NCI-H510A treated with DMSO at 0.1 percent for 48 hours (cell line): Measurements from ENCODE around the gene TAF8.
"Not testable (repeated sequence)": the region's sequence is repeated elsewhere in the genome, so short reads cannot be mapped to it uniquely, and the experiment has no call there.

Experiments
- DNase-seq: peaks from one replicate; lab custom pipeline; 2025; lab: John Stamatoyannopoulos, UW

The TAF8 gene

DNA sequence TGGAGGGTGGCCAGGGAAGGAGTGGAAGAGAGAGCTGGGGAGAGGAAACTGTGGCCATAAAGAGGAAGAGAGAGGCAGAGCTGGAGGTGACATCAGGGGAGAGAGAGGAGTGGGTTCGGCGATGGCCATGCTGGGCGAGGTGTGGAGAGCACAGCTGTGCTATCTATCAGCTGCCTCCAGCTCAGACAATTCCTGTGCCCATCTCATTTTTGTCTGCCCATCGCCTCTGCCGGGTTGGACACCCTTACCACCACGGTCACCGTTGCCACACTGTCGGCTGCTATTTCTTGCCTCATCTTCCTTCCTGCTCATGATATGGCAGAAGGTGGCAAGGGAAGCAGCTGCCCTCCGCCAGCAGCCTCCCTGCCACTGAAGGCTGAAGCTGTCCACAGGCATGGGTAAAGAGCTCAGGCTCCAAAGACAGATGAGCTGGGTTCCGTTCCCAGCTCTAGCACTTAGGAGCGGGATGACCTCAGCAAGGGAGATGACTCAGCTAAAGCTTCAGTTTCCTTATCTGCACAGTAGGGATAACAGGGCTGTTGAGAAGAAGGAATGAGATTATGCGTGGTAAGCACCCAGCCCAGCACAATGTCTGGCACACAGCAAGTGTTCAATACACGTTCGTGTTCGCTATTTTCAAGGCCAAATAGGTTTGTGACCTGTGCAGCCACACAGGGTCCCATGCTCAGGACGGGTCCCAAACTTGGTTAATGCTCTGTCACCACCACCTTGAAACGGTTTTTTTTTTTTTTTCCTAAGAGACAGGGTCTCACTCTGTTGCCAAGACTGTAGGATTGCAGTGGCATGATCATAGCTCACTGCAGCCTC, 21.9 kb upstream of the TAF8 start:
- no peak for DNase-seq

DNA sequence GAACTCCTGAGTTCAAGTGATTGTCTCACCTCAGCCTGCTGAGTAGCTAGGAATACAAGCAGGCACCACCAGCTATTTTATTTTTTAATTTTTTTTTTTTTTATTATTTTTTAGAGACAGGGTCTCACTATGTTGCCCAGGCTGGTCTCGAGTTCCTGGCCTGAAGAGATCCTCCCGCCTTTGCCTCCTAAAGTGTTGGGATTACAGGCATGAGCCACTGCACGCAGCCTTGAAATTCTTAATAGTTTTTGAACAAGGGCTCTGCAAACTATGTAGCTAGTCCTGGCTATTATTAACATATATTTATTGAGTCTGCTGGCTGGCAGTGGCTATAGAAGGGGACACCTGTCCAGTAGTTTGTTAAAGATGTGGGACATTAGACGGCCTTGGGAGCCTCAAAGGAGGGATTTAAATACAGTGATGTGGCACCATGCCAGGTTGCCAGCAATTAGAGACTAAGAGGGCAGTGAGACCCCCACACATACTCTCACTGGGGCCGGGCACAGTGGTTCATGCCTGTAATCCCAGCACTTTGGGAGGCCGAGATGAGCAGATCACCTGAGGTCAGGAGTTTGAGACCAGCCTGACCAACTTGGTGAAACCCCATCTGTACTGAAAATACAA, 21.1 kb upstream of the TAF8 start:
- no peak for DNase-seq

DNA sequence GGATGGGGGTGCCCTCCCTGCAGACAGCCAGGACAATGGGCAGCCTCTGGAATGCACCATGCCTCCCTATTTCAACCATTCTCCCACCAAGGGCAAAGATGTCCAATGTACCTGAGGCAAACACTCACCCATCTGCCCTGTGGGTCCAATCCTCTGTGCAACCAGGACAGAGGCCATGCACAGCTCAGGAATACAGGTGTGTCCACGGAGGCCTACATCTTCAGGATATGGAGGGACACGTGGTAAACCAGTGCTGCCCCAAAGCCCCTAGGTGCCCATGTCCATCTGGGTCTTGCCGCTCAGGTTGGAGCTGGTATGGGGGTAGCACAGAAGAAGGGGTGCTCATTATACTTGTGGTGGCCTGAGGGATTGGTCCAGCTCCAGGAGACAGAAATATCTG, 20.4 kb upstream of the TAF8 start:
- DNase-seq, result no peak

DNA sequence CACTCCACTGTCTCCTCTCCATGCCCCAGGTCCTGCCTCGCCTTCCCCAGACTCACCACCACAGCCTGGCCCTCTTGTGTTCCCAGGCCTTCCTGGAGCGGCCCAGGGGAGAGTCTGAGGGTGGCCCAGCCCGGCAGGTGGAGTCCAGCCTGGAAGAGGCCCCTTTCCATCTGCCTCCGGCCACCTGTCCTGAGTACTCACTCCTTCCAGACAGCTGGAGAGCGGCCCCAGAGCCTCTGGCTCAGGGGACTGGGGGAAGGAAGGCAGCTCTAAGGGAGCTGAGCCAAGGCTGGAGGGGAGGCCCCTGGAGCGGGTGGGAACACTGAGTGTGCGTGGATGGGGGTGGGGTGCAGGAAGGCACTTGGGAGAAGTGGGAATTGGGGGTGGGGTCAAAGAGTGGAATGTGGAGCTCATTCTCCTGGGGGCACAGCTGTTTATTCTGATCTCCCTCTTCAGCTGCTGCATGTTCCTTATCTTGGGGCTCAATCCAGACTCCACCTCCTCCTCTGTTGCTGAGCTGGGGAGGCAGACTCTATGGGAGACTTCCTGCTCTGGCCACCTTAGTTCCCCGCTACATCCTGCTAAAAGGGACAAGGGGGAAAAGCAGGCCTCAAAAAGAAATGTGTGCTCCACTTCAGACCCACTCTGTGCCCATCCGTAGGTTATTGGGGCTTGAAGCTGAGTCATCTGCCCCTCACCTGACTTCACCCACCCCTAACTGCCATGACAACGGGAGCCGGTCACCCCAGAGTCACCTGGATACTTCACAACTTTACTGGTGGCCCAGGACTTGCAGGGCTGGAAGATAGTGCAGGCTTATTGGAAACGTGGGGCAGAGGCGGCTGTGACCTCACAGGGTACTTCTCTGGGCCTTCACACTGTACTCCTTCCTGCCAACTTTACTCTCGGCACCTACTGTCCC, 19.5 kb upstream of the TAF8 start:
- DNase-seq, result no peak

DNA sequence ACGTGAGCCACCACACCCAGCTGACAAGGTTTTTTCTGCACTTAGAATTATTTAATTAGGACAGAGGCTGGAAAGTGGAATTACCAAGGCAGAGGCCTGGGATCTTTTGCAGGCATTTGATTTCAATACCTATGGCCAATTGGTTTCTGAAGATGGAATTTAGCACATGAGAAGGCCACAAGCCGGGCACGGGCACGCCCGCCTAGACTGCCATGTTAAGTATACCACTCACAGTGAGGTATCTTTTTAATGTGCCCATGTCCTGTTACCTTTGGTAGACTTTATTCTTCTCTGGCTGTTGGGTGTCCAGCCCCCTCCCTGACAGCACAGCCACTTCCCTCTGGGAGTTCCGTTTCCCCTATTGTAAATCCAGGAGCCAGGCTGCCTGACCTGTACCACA, 18.0 kb upstream of the TAF8 start:
- no peak for DNase-seq

DNA sequence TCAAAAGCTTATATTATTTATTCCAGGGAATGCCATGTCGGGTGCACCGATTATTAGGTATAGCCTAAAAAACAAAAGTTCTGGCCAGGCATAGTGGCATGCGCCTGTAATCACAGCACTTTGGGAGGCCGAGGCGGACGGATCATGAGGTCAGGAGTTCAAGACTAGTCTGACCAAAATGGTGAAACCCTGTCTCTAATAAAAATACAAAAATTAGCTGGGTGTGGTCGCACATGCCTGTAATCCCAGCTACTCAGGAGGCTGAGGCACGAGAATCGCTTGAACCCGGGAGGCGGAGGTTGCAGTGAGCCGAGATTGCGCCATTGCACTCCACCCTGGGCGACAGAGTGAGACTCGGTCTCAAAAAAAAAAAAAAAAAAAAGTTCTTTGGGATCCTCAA, 12.7 kb upstream of the TAF8 start:
- not testable (repeated sequence) for DNase-seq

DNA sequence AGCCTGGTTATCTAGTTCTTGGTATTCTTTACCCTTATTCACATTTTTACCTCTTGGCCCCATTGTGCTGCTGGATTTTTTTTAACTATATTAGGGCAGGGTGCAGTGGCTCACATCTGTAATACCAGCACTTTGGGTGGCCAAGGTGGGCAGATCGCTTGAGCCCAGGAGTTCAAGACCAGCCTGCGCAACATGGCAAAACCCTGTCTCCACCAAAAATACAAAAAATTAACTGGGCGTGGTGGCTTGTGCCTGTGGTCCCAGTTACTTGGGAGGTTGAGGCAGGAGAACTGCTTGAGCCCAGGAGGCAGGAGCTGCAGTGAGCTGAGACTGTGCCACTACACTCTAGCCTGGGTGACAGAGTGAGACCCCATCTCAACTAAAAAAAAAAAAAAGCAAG, 12.2 kb upstream of the TAF8 start:
- no peak for DNase-seq

DNA sequence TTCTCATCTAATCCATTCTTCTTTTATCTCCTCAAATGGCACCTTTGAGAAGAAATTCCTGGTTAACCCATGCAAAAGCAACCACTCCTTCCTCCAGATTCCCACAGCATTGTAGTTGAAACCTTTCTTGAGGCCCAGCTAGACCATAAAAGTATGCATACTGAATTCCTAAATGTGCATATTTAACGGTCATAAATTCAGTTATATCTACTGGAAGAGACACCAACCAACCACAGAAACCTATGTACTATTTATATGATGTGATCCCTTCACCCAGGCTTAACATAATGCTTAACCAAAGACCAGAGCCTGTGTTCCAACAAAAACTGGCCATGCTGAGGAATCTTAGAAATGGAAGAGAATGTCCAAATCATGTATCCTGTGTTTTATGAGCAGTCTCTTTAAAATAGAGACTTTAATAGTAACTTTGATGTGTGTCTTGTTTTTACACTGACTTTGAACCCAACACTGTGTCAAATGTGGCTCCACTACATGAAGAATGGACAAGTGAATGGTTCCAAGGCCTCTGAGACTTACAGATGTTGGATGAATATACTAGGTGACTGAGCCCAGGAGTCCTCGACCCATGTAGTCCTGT, 11.4 kb upstream of the TAF8 start:
- no peak for DNase-seq

DNA sequence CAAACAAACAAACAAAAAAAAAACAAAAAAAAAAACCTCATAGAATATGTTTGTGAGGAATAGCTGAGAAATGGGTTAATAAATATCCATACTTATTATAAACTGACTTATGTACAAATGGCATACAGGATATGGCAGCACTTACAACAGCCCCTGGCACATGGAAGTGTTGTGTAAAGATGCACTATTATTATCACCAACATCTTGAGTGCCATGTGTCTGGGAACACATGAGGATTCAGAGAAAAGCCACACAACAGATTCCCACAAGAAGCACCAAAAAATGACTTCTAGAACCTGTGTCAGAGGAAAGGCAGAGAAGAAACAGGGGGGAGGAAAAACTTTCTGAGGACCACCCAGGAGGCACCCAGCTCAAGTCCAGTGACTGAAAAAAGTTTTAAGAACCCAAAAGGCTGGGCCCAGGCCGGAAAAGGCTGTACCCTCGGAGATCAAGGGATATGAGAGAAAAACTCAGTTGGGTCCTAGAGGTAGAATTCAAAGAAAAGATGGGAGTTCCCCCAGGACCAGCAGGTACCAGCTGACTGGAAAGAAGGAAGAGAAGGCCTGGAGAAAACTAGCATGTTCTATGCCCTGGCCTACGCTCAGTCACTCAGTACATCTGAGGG, 9.4 kb upstream of the TAF8 start:
- DNase-seq, result no peak

DNA sequence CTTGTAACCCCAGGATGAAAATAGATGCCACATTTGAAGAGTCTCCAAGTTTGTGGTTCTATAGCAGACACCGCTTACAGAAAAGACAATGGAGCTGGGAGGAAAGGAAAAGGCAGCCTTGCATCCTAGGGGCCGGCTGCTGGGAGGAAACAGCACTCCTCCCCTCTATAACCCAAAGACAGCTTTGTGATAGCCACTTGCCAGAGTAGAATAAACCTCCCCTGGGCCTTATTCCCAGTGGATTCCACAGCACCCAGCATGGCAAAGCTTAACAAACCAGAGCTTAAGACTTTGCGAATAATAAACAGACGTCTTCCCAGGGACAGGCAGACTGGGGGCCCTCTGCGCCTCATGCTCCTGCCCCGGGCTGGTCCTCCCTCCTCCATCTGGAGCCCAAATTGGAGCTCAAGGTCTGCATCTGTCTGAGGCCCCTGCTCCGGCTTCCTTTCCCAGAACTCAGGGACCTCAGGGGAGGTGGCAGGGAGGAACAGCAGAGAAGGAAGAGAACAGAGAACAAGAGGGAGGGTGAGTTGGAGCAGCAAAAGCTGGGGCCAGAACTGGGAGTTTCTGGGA, 8.8 kb upstream of the TAF8 start:
- DNase-seq, result no peak

DNA sequence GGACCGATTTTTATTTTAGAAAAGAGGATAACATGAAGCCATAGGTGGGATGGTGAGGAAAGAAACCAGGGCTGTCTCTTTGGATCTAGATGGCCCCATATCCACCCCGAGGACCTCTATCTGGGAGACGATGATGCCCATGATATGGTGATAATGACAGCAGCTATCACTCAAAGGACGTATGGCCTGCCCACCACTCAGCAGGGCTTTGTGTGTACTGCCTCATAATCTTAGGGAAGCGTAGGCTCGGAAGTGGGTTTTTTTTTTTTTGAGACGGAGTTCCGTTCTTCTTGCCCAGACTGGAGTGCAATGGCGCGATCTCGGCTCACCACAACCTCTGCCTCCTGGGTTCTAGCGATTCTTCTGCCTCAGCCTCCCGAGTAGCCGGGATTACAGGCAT, 8.2 kb upstream of the TAF8 start:
- DNase-seq, result no peak

DNA sequence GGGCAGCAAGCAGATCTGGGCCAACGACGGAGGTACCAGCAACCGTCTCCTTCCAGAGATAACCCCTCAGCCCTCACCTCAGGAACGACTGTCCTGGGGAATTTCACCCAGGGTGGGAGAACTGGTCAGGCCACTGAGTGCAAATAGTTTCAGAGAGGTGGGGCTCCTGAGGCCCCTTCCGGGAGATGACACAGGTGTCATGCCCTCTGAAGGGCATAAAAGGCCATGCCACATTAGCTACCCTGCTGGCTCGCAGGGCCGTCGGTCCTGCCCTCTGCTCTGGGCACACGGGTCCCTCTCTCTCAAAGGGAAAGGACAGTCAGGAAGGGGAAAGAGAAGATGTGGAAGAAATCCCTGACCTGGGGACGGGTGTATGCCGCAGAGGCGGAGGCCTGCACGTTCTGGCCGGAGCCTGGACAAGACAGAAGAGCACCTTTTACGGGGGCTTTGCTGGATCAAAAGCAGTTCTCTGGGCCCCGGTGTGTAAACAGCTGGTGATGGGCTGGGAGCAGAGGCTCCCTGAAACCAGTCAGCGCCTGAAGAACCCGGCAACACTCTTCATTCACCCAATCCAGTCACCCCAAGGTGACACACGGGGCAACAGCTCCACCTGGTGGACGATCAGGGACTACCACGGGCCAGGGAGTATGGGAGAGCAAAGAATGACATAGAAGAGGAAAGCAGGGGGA, 6.4 kb upstream of the TAF8 start:
- DNase-seq, result peak; percentile 96

DNA sequence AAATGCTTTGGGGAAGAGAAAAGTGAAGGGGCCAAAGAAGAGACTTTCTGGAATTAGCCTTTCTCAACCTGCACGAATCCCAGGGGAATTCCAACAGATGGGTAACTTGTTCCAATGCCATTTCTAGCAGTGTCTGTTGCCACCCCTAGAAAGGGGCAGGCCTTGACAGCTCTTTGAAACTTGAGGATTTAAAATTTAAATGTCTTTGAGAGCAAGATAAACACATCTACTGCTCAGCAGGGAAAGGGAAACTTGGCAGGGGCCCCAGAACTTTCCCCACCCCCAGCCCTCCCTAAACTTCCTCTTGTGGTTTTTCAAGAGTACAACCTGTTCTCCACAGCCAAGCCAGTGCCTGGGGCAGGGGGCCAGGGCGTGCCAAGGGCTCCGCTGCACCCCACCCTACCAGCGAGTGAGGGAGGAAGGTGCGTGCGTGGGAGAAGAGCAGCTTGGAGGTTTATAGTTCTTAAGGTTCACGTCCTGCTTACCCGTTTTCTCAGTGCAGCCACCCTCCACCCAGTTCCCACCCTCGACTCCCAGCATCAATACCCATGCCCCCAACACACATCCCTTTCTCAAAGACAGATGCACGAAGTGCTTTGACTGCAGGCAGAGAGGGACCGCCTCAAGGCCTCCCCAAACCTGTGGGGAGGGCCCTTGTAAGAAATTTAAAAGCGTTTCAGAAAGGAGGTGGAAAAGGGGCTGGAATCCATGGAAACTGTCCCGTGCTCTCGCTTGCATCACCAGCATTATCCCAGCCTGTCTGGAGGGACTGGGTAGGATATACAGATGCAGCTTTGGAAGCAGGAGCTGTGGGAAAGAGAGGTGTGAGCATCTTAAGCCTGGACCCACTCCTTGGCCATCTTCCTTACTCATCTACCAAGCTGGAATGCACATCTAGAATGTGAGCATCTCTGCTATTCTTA, 4.5 kb upstream of the TAF8 start:
- DNase-seq, result peak; percentile 91

DNA sequence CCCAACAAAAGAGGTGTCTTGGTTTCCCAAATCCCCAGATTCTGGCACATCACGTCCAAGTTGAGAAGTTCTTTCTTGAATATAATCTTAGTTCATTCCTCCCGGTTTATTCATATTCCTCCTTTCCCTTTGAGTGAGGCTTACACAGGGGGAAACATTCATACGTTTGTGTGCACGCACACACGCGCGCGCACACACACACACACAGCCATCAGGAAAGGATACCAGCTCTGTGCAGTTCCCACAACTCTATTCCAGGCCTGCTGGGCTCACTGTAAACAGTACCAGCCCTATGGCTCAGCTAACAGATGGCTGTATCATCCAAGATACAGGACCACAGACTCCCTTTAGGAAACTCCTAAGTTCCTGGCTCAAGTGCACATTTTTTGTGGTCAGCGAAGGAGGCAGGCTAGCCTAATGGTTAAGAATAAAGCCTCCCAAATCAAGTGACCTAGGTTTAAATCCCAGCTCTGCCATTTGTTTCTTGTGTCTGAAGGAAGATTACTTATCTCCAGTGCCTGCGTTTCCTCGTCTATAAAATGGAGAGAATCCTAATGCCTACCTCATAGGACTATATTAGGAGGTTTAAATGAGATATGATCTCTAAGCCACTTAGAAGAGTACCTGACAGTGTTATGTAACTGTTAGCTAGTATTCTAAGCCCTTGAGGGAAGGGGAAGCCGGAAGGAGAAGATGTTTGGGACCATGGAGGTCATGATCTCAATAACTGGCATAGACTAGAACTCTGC, 3.7 kb upstream of the TAF8 start:
- no peak for DNase-seq

DNA sequence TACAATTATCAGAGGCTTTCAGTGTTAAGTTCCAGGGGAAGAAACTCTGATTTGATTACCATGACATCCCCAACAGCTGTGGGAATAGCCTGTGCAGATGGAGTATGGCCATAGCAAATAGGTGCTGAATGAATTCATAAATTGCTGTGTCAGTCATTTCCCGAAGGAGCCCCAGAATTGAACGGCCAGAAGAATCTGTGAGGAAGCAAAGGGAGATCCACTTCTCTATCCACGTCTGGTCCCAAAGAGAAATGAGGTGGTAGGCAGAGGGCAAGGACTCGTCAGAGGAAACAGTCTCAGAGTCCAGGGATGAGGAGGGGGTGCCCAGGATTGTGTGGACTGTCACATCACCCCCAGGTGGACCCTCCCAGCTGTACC, 3.1 kb upstream of the TAF8 start:
- DNase-seq, result no peak

DNA sequence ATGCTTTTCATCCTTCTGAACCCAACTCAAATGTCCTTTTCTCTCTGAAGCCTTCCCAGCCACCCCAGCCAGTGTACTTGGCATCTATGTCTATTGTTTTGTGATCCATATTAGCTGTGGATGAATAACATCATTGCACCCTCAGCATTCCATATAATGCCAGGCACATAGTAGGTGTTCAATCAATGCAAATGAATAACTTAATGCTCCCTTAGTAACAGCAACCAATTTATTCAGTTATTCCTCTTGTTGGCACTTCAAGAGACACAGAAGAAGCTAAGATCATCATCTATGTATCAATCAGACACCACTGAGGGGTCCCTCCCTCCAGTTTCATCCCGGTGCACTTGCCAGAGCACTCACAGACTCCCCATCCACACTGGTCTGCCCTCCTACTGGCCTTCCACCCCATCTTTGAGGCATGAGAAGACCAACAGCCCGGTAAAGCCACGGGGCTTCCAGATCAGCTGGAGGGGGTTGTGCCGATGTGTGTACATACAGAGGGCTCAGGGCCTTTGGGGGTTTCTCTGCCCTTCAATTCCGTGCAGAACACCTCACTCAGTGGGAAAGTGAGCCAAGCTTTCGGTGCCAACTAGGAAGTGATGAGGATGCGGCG, 2.4 kb upstream of the TAF8 start:
- DNase-seq, result no peak

DNA sequence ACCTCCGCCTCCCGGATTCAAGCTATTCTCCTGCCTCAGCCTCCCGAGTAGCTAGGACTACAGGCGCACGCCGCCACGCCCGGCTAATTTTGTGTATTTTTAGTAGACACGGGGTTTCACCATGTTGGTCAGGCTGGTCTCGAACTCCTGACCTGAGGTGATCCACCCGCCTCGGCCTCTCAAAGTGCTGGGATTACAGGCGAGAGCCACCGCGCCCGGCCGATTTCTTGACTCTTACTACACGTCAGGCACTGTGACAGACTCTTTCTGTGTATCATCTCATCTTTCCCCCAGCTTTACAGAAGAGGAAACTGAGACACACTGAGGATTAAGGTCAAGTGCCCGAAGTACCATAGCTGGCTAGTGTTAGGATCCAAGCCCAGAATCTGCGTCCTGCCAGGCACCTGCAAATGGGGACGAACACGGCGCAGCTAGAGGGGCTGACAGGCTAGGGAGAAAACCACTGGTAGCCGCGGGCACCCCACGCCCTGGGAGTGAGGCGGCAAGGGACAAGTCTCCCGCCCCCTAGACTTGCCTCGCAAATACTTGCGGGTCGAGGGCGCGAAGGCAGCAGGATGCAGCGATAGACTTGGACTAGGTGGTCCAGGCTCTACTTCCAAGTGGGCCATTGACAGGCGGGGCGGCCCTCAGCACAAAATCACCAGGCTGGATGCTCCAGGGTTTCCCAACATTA, 1.1 kb upstream of the TAF8 start:
- no peak for DNase-seq

DNA sequence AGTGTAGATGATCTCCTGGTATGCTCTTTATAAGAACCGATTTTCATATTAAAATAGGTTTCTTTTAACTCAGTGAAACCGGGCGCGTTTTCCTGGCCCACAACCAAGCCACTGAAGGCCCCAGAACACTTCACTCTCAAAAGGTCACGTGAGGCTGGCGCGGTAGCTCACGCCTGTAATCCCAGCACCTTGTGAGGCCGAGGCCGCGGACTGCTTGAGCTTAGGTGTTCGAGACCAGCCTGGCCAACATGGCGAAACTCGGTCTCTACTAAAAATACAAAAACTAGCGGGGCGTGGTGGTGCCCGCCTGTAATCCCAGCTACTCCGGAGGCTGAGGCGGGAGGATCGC, 402 bp upstream of the TAF8 start:
- no peak for DNase-seq
